SK-N-SH (cell line): ENCODE measurements around the gene LSMEM2.

ENCODE experiments used
- CHD2 ChIP-seq: fragments of 150-350 bp; IDR thresholded peaks from 2 replicates; pipeline ENCODE4 v1.6.1; 2018; ENCODE audit warnings: low read length; ENCODE audit not compliant: partially characterized antibody
- CTCF ChIP-seq: fragments of 200-600 bp; sonication (generic); IDR thresholded peaks from 2 replicates; pipeline ENCODE4 v1.6.1; 2017; ENCODE audit warnings: antibody characterized with exemption, mild to moderate bottlenecking, moderate library complexity
- POLR2AphosphoS5 ChIP-seq: IDR thresholded peaks from 2 replicates; pipeline ENCODE4 v1.6.1; 2012; ENCODE audit warnings: low read depth, low read length
- RCOR1 ChIP-seq: fragments of 150-350 bp; IDR thresholded peaks from 2 replicates; pipeline ENCODE4 v1.6.1; 2017; ENCODE audit warnings: antibody characterized with exemption, low read length
- SIN3A ChIP-seq: IDR thresholded peaks from 2 replicates; pipeline ENCODE4 v1.6.1; 2012; ENCODE audit warnings: low read depth, mild to moderate bottlenecking, low read length, moderate library complexity, borderline replicate concordance
- TEAD4 ChIP-seq: IDR thresholded peaks from 2 replicates; pipeline ENCODE4 v1.4.0; 2012; ENCODE audit warnings: mild to moderate bottlenecking, borderline replicate concordance; ENCODE audit not compliant: insufficient read depth
- USF1 ChIP-seq: IDR thresholded peaks from 2 replicates; pipeline ENCODE4 v1.4.0; 2012; ENCODE audit warnings: low read depth, borderline replicate concordance
- USF2 ChIP-seq: fragments of 150-350 bp; IDR thresholded peaks from 2 replicates; pipeline ENCODE4 v1.6.1; 2017; ENCODE audit warnings: antibody characterized with exemption, low read length, low read depth, borderline replicate concordance
- YY1 ChIP-seq: IDR thresholded peaks from 2 replicates; pipeline ENCODE4 v1.4.0; 2012; ENCODE audit warnings: low read depth, mild to moderate bottlenecking

- TF ChIP-seq RCOR1 (no peak), CHD2 (no peak), YY1 (no peak), CTCF (no peak), USF2 (no peak), POLR2AphosphoS5 (no peak), SIN3A (no peak), TEAD4 (no peak), USF1 (no peak)
Measured at GRCh38 chr3:50295553-50296431, 16.9 kb downstream of the LSMEM2 start.
